Measurements from ENCODE around the gene GAS2. TPM values are rescaled to one million over a fixed set of nuclear protein-coding genes. Genes with fewer than 3 reads are reported as not detected.

Gene GAS2
- total and polyA plus RNA-seq, 2 donors (not counting 1 experiment from before 2014, with no cell fraction given), result 0.27 to 1.2 TPM

GRCh38 chr11:22808571-22809197, 142.3 kb downstream of the GAS2 start:
- Histone ChIP-seq H3K4me1 (ENCODE audit: control insufficient read depth, extremely low read depth, insufficient read depth, low read length) (no peaks in the 10 kb centered on the region), H3K27ac (ENCODE audit: insufficient read depth, low read length) (no peak overlapping the region), H3K4me2 (ENCODE audit: extremely low read depth, insufficient read depth, low read length) (no peak overlapping the region), H3K36me3 (ENCODE audit: control insufficient read depth, insufficient read depth, low read length) (no peaks in the 10 kb centered on the region), H3K9me3 (ENCODE audit: control insufficient read depth, insufficient read depth, low read depth, low read length) (no peaks in the 10 kb centered on the region), H3K27me3 (ENCODE audit: control insufficient read depth, insufficient read depth, low read length) (no peaks in the 10 kb centered on the region), H3K9ac (ENCODE audit: insufficient read depth, low read length) (no peak overlapping the region), H2AFZ (ENCODE audit: low read length) (no peak overlapping the region), H3K79me2 (ENCODE audit: control insufficient read depth, insufficient read depth, low read length) (no peaks in the 10 kb centered on the region), H3K4me3 (replicated peaks in 1 of 4; ENCODE audit: control extremely low read depth in 1 of 4, insufficient read depth in 1 of 4, low read depth in 3 of 4, low read length in 4 of 4) (no peak overlapping the region), H4K20me1 (ENCODE audit: control insufficient read depth, extremely low read depth, insufficient read depth, low read length) (no peaks in the 10 kb centered on the region)
- TF ChIP-seq CTCF (conservative IDR thresholded peaks at IDR 0.05 in 1 of 2, IDR thresholded peaks at IDR 0.05 in 1 of 2; ENCODE audit: low read depth in 1 of 2, low read length in 2 of 2) (no peak), EZH2 (IDR thresholded peaks at IDR 0.05; ENCODE audit: low read length, missing control alignments) (no peak)
- no peak for DNase-seq (ENCODE audit: low read depth in 2 of 2)

- Histone ChIP-seq H3K36me3 (ENCODE audit: control insufficient read depth, insufficient read depth, low read length) (no peaks in the 10 kb centered on the region), H3K27me3 (ENCODE audit: control insufficient read depth, insufficient read depth, low read length) (no peaks in the 10 kb centered on the region), H2AFZ (ENCODE audit: low read length) (no peak overlapping the region), H3K79me2 (ENCODE audit: control insufficient read depth, insufficient read depth, low read length) (no peaks in the 10 kb centered on the region), H4K20me1 (ENCODE audit: control insufficient read depth, extremely low read depth, insufficient read depth, low read length) (no peaks in the 10 kb centered on the region), H3K4me3 (replicated peaks in 1 of 4; ENCODE audit: control extremely low read depth in 1 of 4, insufficient read depth in 1 of 4, low read depth in 3 of 4, low read length in 4 of 4) (no peak overlapping the region), H3K9ac (ENCODE audit: insufficient read depth, low read length) (no peak overlapping the region), H3K4me1 (ENCODE audit: control insufficient read depth, extremely low read depth, insufficient read depth, low read length) (no peaks in the 10 kb centered on the region), H3K4me2 (ENCODE audit: extremely low read depth, insufficient read depth, low read length) (no peak overlapping the region), H3K9me3 (ENCODE audit: control insufficient read depth, insufficient read depth, low read depth, low read length) (no peaks in the 10 kb centered on the region), H3K27ac (ENCODE audit: insufficient read depth, low read length) (no peak overlapping the region)
- no peak for DNase-seq (ENCODE audit: low read depth in 2 of 2)
- TF ChIP-seq EZH2 (IDR thresholded peaks at IDR 0.05; ENCODE audit: low read length, missing control alignments) (no peak), CTCF (conservative IDR thresholded peaks at IDR 0.05 in 1 of 2, IDR thresholded peaks at IDR 0.05 in 1 of 2; ENCODE audit: low read depth in 1 of 2, low read length in 2 of 2) (no peak)
These were observed 143.5 kb downstream of the GAS2 start for GRCh38 chr11:22809893-22810292.

GRCh38 chr11:22822203-22822602, 155.8 kb downstream of the GAS2 start:
- no peak overlapping the region for H3K27ac ChIP-seq (ENCODE audit: insufficient read depth, low read length)
- no peaks in the 10 kb centered on the region for H3K27me3 ChIP-seq (ENCODE audit: control insufficient read depth, insufficient read depth, low read length)
- H3K9me3 ChIP-seq (ENCODE audit: control insufficient read depth, insufficient read depth, low read depth, low read length), result no peaks in the 10 kb centered on the region
- TF ChIP-seq EZH2 (IDR thresholded peaks at IDR 0.05; ENCODE audit: low read length, missing control alignments) (no peak), CTCF (conservative IDR thresholded peaks at IDR 0.05 in 1 of 2, IDR thresholded peaks at IDR 0.05 in 1 of 2; ENCODE audit: low read depth in 1 of 2, low read length in 2 of 2) (no peak)
- H3K4me2 ChIP-seq (ENCODE audit: extremely low read depth, insufficient read depth, low read length), result no peak overlapping the region
- DNase-seq (ENCODE audit: low read depth in 2 of 2), result no peak
- peaks cover 2% of the 10 kb centered on the region for H3K36me3 ChIP-seq (ENCODE audit: control insufficient read depth, insufficient read depth, low read length)
- H3K79me2 ChIP-seq (ENCODE audit: control insufficient read depth, insufficient read depth, low read length), result no peaks in the 10 kb centered on the region
- H2AFZ ChIP-seq (ENCODE audit: low read length), result no peak overlapping the region
- H3K9ac ChIP-seq (ENCODE audit: insufficient read depth, low read length), result no peak overlapping the region
- no peaks in the 10 kb centered on the region for H3K4me1 ChIP-seq (ENCODE audit: control insufficient read depth, extremely low read depth, insufficient read depth, low read length)
- H3K4me3 ChIP-seq (replicated peaks in 1 of 4; ENCODE audit: control extremely low read depth in 1 of 4, insufficient read depth in 1 of 4, low read depth in 3 of 4, low read length in 4 of 4), result no peak overlapping the region
- H4K20me1 ChIP-seq (ENCODE audit: control insufficient read depth, extremely low read depth, insufficient read depth, low read length), result no peaks in the 10 kb centered on the region

Data from fibroblast of lung (primary cell).